GM18907 (cell line): ENCODE measurements around the gene CRISPLD2.

Source experiments
- ATAC-seq: cut with Tn5 transposase; IDR thresholded peaks from one replicate; pipeline ENCODE4 v1.9.1; 2021; ENCODE audit warnings: mild to moderate bottlenecking, moderate library complexity; ENCODE audit not compliant: unreplicated experiment

Gene CRISPLD2

GRCh38 chr16:84907051-84907450 is 87.3 kb downstream of the CRISPLD2 start:
- ATAC-seq, result no peak

- ATAC-seq, result no peak
These were observed 87.8 kb downstream of the CRISPLD2 start for GRCh38 chr16:84907575-84907974.

- ATAC-seq, result no peak
These were observed 89.8 kb downstream of the CRISPLD2 start for GRCh38 chr16:84909476-84910085.

GRCh38 chr16:84911486-84912216 is 91.9 kb downstream of the CRISPLD2 start:
- no peak for ATAC-seq

- ATAC-seq, result no peak
These were observed 93.5 kb downstream of the CRISPLD2 start for GRCh38 chr16:84913315-84913714.

GRCh38 chr16:84914273-84914672 is 94.5 kb downstream of the CRISPLD2 start:
- no peak for ATAC-seq

GRCh38 chr16:84916178-84916577 is 96.4 kb downstream of the CRISPLD2 start:
- no peak for ATAC-seq

GRCh38 chr16:84916850-84917249 is 97.1 kb downstream of the CRISPLD2 start:
- no peak for ATAC-seq

- ATAC-seq, result no peak
These were observed 97.7 kb downstream of the CRISPLD2 start for GRCh38 chr16:84917492-84917891.

GRCh38 chr16:84918006-84918909 is 98.5 kb downstream of the CRISPLD2 start:
- ATAC-seq, result no peak

GRCh38 chr16:84919269-84919668 is 99.5 kb downstream of the CRISPLD2 start:
- ATAC-seq, result no peak

GRCh38 chr16:84919708-84920107 is 99.9 kb downstream of the CRISPLD2 start:
- ATAC-seq, result no peak

GRCh38 chr16:84920333-84920732 is 100.5 kb downstream of the CRISPLD2 start:
- ATAC-seq, result no peak

GRCh38 chr16:84922351-84923120 is 102.8 kb downstream of the CRISPLD2 start:
- ATAC-seq, result no peak

- ATAC-seq, result no peak
These were observed 104.7 kb downstream of the CRISPLD2 start for GRCh38 chr16:84924331-84925091.

GRCh38 chr16:84925092-84925772 is 105.4 kb downstream of the CRISPLD2 start:
- ATAC-seq, result no peak

- no peak for ATAC-seq
These were observed 106.1 kb downstream of the CRISPLD2 start for GRCh38 chr16:84925773-84926372.

- ATAC-seq, result no peak
These were observed 106.7 kb downstream of the CRISPLD2 start for GRCh38 chr16:84926462-84926861.
